ENCODE measurements around the gene KBTBD12.
"Not testable (repeated sequence)": the region's sequence is repeated elsewhere in the genome, so short reads cannot be mapped to it uniquely, and the experiment has no call there.

The KBTBD12 gene

DNA sequence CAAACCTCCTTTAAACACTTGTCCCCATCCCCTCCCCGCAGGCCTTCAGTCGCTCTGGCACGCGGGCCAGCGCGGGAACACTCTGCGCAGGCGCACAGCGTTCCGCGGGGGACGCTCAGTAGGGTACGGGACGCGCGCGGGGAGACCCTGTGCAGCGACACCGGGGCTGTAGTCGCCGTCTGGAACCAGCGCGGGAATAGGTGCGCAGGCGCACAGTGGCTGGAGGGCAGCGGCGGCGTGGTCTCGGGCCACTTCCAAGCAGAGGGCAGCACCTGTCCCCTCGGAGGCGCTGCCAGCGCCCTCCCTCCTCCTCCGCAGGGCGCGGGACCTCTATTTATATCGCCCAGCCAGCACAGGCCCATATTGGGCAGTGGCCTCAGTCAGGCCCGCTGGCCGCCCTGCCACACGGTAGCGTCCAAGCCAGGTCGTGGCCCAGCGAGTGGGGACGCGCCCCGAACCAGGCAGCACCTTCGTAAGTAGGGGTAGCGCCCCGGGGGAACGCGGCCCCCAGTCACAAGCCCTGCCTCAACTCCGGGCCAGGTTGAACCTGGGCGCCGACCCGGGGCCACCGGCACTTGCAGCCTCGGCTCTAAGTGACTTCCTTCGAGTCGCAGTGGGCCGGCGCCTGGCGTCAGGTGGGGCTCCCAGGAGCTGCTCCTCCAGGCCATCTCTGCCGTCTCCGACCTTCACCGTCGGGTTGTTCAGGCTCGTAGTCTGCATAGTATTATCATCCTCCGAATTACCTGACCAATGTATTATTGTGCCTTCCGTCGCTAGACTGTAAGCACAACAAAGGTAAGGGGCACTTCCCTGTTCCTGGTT lies at the start of gene KBTBD12:
TSS of gene KBTBD12 (plus strand) at position 118 of the 822 bp plus-strand sequence. CDS start 7,830 bp downstream, outside the sequence.
- no peak for TF ChIP-seq MYC (IDR thresholded peaks at IDR 0.05; ENCODE audit: low read depth, low read length)
- TF ChIP-seq POLR2A (IDR thresholded peaks at IDR 0.05; ENCODE audit: extremely low read depth, insufficient read length): no peak
- no peak for TF ChIP-seq MAX (IDR thresholded peaks at IDR 0.05; ENCODE audit: low read depth, low read length)
- TF ChIP-seq CTCF (IDR thresholded peaks at IDR 0.05; ENCODE audit: low read depth, low read length): no peak
- DNase-seq (ENCODE audit: low read depth): no peak
- no peak within 1 kb of the TSS for H3K4me3 ChIP-seq (ENCODE audit: low read depth, low read length)

DNA sequence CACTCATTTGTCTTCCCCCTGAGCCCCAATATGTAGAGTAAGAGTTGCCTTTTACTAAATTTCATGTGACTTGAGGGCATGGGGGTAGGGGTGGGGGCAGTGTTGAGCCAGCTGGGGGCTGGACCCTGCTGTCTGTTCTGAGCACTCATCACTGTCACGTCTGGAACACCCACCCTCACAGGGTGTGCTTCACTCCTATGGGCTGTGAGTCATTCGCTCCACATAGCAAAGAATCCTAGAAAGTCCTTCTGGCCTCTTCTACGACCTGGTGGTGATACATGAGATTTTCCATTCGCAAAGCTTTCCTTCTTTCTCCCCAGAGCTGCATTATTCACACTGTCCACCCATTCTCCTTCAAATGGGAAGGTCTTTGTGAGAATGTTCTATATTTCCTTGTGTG lies 49.1 kb upstream of the KBTBD12 start:
- DNase-seq (ENCODE audit: low read depth): no peak
- TF ChIP-seq MAX (IDR thresholded peaks at IDR 0.05; ENCODE audit: low read depth, low read length): no peak

DNA sequence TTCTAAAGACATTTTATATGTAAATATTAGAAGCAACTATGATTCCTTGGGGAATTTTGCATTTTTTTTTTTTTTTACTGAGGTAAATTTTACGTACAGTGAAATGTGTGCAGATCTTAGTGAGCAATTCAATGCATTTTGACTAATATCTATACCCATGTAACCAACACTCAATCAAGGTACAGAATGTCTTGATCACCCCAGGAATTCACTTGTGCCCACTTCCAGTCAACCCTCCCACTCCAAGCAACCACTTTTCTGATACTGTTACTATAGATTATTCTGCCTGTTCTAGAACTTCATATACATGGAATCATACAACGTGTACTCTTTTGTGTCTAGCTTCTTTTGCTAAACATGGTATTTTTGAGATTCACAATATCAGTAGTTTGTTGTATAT lies 47.6 kb upstream of the KBTBD12 start:
- no peak for DNase-seq (ENCODE audit: low read depth)
- TF ChIP-seq MYC (IDR thresholded peaks at IDR 0.05; ENCODE audit: low read depth, low read length) (no peak), POLR2A (IDR thresholded peaks at IDR 0.05; ENCODE audit: extremely low read depth, insufficient read length) (no peak)
- no peak overlapping the region for H3K4me3 ChIP-seq (ENCODE audit: low read depth, low read length)

More for the DNA sequence above, 49.1 kb upstream of the KBTBD12 start:
- H3K4me3 ChIP-seq (ENCODE audit: low read depth, low read length): no peak overlapping the region

- no peak overlapping the region for H3K4me3 ChIP-seq (ENCODE audit: low read depth, low read length)
- no peak for DNase-seq (ENCODE audit: low read depth)
- TF ChIP-seq POLR2A (IDR thresholded peaks at IDR 0.05; ENCODE audit: extremely low read depth, insufficient read length): no peak
- no peak for TF ChIP-seq MYC (IDR thresholded peaks at IDR 0.05; ENCODE audit: low read depth, low read length)
- no peak for TF ChIP-seq MAX (IDR thresholded peaks at IDR 0.05; ENCODE audit: low read depth, low read length)
- TF ChIP-seq CTCF (IDR thresholded peaks at IDR 0.05; ENCODE audit: low read depth, low read length): no peak
These were observed 47.0 kb upstream of the KBTBD12 start for GRCh38 chr3:127867986-127868385.

DNA sequence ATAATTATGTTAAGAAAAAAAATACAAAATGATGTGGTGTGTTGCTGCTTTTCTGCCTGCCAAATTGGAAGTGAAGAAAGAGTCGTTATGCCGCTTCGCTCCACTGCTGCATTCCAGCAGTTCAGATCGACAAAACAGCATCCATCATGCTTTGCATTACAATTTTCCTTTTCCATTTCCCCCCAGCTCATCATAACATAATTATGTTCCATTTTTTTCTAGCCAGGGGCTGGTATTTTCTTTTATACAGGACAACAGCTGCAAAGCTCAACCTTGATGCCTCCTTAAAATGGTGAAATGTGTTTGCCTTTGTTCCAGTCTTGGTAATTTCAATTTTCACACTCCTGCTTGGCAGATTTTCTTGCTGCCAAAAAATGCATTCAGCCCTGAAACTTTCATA lies 44.9 kb upstream of the KBTBD12 start:
- H3K4me3 ChIP-seq (ENCODE audit: low read depth, low read length): no peak overlapping the region
- TF ChIP-seq MAX (IDR thresholded peaks at IDR 0.05; ENCODE audit: low read depth, low read length) (no peak), CTCF (IDR thresholded peaks at IDR 0.05; ENCODE audit: low read depth, low read length) (no peak), POLR2A (IDR thresholded peaks at IDR 0.05; ENCODE audit: extremely low read depth, insufficient read length) (no peak)
- DNase-seq (ENCODE audit: low read depth): no peak

GRCh38 chr3:127874097-127874496 lies 40.9 kb upstream of the KBTBD12 start:
- not testable (repeated sequence) for H3K4me3 ChIP-seq (ENCODE audit: low read depth, low read length); DNase-seq (ENCODE audit: low read depth)

DNA sequence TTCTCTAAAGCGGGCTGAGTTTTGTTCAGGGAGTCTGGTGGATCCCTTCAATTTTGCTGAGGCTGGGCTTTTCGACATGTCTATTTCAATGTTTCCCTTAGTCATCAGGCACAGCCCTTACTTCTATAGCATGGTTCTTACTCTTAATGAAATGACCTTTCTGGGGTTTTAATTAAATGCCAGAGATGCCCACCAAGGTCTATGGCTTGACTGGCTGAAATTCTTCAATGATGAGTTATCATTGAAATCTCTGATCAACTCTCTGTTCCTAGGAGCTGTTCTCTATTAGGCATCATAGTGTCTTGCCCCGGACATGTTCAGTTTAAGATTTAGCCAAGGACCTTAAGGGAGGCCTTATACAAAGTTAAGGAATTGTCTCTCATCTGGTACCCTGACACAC lies 33.4 kb upstream of the KBTBD12 start:
- no peak overlapping the region for H3K4me3 ChIP-seq (ENCODE audit: low read depth, low read length)
- TF ChIP-seq MYC (IDR thresholded peaks at IDR 0.05; ENCODE audit: low read depth, low read length) (no peak), CTCF (IDR thresholded peaks at IDR 0.05; ENCODE audit: low read depth, low read length) (no peak), MAX (IDR thresholded peaks at IDR 0.05; ENCODE audit: low read depth, low read length) (no peak), POLR2A (IDR thresholded peaks at IDR 0.05; ENCODE audit: extremely low read depth, insufficient read length) (no peak)
- no peak for DNase-seq (ENCODE audit: low read depth)

All from NB4 (cell line).